T-helper 1 cell treated with Interleukin-12 subunit alpha and Interleukin-12 subunit beta and Interleukin-4 antibody, amounts not matched to agents 30 μg/mL and 1 μg/mL, for 36 hours (primary cell): ENCODE measurements around the gene CCDC110.
"Not testable (repeated sequence)": the region's sequence is repeated elsewhere in the genome, so short reads cannot be mapped to it uniquely, and the experiment has no call there.

Experiments
- H3K27ac Mint-ChIP-seq: one replicate; pipeline ENCODE4 v1.8.0; 2021; ENCODE audit warnings: mild to moderate bottlenecking, mixed read lengths
- H3K27me3 Mint-ChIP-seq: one replicate; pipeline ENCODE4 v1.8.0; 2021; ENCODE audit warnings: low read depth, mixed read lengths
- H3K36me3 Mint-ChIP-seq: one replicate; pipeline ENCODE4 v1.8.0; 2021; ENCODE audit warnings: low read depth, mixed read lengths
- H3K4me1 Mint-ChIP-seq: one replicate; pipeline ENCODE4 v1.8.0; 2021; ENCODE audit warnings: low read depth, mixed read lengths
- H3K4me3 Mint-ChIP-seq: one replicate; pipeline ENCODE4 v1.8.0; 2021; ENCODE audit warnings: mild to moderate bottlenecking, moderate library complexity, mixed read lengths
- H3K9me3 Mint-ChIP-seq: one replicate; pipeline ENCODE4 v1.8.0; 2021; ENCODE audit warnings: mixed read lengths

Gene CCDC110

DNA sequence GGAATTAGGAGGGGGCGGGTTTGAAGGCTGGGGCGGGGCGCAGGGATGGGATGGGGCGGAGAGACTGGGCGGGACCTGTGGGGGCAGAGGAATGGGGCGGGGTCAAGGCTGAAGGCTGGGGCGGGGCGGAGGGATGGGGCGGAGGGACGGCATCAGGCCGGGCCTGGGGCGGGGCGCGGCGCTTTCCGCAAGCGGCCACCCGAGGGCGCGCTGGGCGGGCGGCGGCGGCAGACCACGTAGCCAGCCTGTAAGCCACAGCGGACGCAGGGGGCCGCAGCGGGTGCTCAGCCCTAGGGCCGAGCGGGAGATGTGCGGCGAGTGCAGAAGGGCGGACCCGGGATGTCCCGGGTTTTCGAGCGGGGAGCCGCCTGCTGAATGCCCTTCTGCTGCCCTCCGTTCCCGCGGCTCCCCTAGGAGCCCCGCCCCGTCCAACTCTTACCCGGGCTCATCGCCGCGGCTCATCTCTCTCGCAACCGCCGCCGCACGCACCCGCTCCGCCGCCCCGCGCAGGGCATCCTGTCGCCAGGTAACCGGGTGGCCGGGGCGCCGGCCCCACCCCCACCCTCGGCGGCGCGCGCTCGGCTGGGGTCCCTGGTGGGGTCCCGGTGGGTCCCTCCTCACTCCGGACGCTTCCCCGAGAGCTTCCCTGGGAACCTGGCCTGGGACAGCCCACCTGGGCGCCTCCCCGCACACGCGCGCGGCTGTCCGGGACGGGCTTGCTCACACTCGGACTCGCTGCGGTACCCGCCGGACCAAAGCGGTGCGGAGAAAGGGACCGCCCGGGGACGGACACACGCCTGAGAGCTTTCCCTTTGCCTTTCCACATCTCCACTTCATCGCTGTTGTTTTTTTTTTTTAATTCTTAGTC is at the start of gene CCDC110:
Gene CCDC110, minus strand, starts transcription at position 499 of the 868 bp plus-strand sequence. Its CDS starts 50 bp downstream, at position 449.
- peak within 1 kb of the TSS; percentile 92 for H3K4me3 Mint-ChIP-seq
- H3K27me3 Mint-ChIP-seq: peaks cover 60% of the 10 kb centered on the region
- H3K4me1 Mint-ChIP-seq: peaks cover 10% of the 10 kb centered on the region
- no peak within 1 kb of the TSS for H3K27ac Mint-ChIP-seq
- H3K9me3 Mint-ChIP-seq: no peaks in the 10 kb centered on the region
- H3K36me3 Mint-ChIP-seq: no peaks in the 10 kb centered on the region

DNA sequence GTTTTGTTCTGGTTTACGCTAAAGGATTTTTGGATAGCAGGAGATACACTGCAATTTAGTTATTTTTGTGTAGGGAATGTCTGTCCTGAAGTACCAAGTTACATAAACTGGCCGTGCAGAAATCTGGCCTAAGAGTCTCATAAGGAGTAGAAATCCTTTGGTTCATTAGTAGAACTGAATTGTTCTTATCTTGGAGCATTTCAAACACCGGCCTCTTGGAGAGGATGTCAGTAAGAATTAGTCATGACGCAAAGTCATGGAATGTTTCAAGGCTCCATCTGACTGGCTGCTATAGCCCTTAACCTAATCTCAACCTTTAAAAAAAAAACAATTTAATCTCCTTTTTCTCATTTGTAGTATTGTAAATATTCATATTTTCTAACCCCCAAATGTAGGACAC is 48.6 kb upstream of the CCDC110 start:
- no peaks in the 10 kb centered on the region for H3K4me1 Mint-ChIP-seq
- H3K4me3 Mint-ChIP-seq: no peak overlapping the region
- H3K27me3 Mint-ChIP-seq: peaks cover 48% of the 10 kb centered on the region
- no peaks in the 10 kb centered on the region for H3K9me3 Mint-ChIP-seq
- H3K27ac Mint-ChIP-seq: no peak overlapping the region
- no peaks in the 10 kb centered on the region for H3K36me3 Mint-ChIP-seq

DNA sequence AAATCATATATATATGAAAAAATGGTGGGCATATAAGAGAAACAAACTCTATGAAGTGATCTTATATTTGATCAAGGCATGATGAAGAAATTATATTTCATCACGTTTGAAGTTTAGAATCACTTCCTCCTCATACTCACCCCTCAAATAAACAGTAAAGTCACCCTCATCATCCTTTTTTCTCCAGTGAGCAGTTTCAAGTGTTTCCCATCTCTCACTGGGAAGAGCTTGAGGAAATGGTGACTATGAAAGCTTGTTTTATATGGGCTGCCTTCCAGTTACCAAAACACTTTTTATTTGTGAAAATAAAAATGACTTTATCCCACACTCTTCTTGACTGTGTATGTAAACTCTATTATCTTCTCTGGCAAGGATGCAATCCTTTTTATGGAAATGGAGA is 47.0 kb upstream of the CCDC110 start:
- H3K27ac Mint-ChIP-seq: no peak overlapping the region
- H3K36me3 Mint-ChIP-seq: no peaks in the 10 kb centered on the region
- no peaks in the 10 kb centered on the region for H3K9me3 Mint-ChIP-seq
- H3K27me3 Mint-ChIP-seq: peaks cover 56% of the 10 kb centered on the region
- H3K4me3 Mint-ChIP-seq: no peak overlapping the region
- peaks cover 4% of the 10 kb centered on the region for H3K4me1 Mint-ChIP-seq

DNA sequence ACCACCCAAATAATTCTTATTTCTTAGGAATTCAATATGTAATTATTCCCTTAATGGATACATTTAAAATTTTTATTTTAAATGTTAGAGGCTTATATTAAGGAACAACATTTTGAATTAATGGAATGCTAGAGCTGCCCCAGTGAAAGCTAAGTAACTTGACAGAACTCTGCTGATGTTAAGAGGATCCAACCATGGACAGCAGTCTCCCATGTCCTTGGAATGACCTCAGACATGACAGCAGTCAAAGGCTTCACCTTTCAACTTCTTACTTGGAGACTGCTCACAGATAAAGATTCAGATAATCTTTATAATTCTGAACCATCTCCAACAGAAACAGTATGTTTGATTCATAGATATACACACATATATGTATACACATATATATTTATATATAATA is 46.5 kb upstream of the CCDC110 start:
- H3K27me3 Mint-ChIP-seq: peaks cover 60% of the 10 kb centered on the region
- no peaks in the 10 kb centered on the region for H3K36me3 Mint-ChIP-seq
- no peak overlapping the region for H3K27ac Mint-ChIP-seq
- H3K4me3 Mint-ChIP-seq: no peak overlapping the region
- H3K9me3 Mint-ChIP-seq: no peaks in the 10 kb centered on the region
- peaks cover 6% of the 10 kb centered on the region for H3K4me1 Mint-ChIP-seq

DNA sequence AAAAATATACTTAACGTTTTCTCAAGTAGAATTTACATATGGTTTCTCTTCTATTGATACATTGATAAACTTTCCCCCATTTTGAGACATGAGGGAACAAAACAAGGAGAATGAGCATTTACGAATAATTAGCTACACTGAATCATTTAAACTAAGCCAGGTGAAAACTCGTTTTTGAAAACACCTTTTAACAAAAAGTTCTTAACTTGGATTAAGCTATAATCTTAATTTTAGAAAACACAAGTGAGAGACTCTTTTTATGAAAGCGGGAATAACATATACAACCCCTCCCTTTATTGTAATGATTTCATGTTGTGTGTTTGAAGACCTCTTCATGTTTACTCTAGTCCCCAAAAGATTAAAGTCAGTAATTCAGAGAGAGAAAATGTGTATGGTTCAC is 43.7 kb upstream of the CCDC110 start:
- no peak overlapping the region for H3K27ac Mint-ChIP-seq

DNA sequence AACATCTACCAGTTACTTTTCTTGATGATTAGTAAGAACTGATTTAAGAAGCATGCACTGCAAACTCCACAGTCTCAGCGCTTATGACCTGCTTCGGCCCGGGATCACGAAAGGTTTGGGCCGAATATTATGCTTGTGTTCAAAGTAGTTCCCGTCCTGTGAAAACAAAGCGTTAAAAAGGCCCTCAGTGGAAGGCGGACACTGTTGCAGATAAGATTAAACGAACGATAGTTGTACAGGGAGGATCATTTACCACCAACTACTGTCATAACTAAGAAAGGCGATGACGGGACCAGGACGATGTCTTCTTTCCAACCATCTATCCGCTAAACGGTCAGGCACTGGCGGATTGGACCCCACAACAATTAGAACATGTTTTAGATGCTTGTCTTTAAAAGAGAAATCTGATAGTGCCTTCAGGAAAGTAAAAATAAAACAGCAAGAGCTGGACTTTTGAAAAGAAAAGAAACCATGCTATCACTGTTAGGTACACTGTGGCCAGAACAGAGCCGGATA is 42.7 kb upstream of the CCDC110 start:
- Mint-ChIP-seq H3K4me3 (no peak overlapping the region), H3K27ac (no peak overlapping the region), H3K4me1 (peaks cover 9% of the 10 kb centered on the region), H3K9me3 (no peaks in the 10 kb centered on the region), H3K36me3 (no peaks in the 10 kb centered on the region), H3K27me3 (peaks cover 72% of the 10 kb centered on the region)

More for the DNA sequence above, 43.7 kb upstream of the CCDC110 start:
- Mint-ChIP-seq H3K4me3 (no peak overlapping the region), H3K9me3 (no peaks in the 10 kb centered on the region), H3K4me1 (peaks cover 9% of the 10 kb centered on the region), H3K27me3 (peaks cover 65% of the 10 kb centered on the region), H3K36me3 (no peaks in the 10 kb centered on the region)

DNA sequence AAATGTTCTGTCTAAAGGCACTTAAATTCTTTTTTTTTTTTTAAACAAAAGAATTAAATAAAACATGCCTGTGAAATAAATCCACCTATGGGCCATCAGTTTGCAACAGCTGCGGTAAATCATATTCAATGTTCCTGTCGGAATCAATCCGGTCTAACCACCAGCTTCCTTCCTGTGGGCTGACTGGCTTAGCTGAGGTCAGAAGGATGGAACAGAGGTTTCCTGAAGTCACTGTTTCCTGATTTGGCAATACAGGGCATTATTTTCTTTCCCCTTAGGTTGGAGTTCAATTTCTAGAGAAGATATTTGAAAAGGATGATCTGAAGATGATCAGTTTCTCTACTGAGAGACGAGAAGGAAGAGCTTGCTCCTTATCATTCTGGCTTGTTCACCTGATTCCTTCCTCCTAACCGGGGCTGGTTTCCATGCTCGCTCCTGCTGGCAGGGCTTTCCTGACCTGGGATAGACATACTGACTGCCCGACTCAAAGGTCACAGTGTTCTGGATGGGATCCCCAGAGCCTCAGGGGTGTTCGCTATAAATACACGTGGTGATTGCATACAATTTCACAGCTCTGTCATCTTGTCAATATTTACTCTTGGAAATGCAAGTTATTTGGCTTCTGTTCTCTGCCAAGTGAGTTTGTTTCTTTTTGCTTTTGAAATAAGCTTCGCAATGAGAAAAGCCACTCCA is 42.1 kb upstream of the CCDC110 start:
- H3K9me3 Mint-ChIP-seq: no peaks in the 10 kb centered on the region
- H3K36me3 Mint-ChIP-seq: no peaks in the 10 kb centered on the region
- H3K27me3 Mint-ChIP-seq: peaks cover 71% of the 10 kb centered on the region
- no peak overlapping the region for H3K4me3 Mint-ChIP-seq
- peak overlapping the region; percentile 6 for H3K27ac Mint-ChIP-seq
- H3K4me1 Mint-ChIP-seq: peaks cover 9% of the 10 kb centered on the region

DNA sequence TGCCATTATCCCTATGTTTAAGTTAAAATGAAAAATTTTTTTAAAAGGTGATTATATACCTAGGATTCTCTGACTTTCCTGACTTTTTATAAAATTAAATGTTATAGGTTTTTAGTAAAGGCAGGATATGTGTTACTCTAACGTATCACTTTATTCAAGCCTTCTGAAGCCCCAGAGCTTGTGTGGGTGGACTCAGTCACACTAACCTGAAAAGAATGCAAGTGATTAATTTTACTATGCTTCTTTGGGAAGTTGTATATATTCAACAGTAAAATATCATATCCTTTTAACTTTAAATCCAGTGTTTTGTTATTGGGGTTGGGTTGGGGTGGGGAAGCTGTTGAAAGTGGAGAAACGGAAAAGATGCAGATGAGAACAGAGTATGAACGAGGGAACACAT is 41.0 kb upstream of the CCDC110 start:
- Mint-ChIP-seq H3K27ac (no peak overlapping the region), H3K4me3 (no peak overlapping the region), H3K36me3 (no peaks in the 10 kb centered on the region), H3K9me3 (no peaks in the 10 kb centered on the region), H3K27me3 (peaks cover 73% of the 10 kb centered on the region), H3K4me1 (peaks cover 9% of the 10 kb centered on the region)

DNA sequence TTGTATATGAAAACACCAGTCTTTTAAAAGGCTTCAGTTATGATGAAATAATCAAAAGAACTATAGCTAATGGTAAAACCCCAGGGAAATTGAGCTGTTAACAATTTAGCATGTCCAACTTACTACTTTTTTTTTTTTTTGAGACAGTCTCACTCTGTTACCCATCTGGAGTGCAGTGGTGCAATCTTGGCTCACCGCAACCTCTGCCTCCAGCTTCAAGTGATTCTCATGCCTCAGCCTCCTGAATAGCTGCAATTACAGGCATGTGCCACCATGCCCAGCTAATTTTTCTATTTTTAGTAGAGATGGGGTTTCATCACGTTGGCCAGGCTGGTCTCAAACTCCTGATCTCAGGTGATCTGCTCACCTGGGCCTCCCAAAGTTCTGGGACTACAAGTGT is 39.7 kb upstream of the CCDC110 start:
- H3K27me3 Mint-ChIP-seq: peaks cover 72% of the 10 kb centered on the region
- not testable (repeated sequence) for H3K36me3 Mint-ChIP-seq, H3K4me3 Mint-ChIP-seq, H3K4me1 Mint-ChIP-seq, H3K27ac Mint-ChIP-seq, H3K9me3 Mint-ChIP-seq

DNA sequence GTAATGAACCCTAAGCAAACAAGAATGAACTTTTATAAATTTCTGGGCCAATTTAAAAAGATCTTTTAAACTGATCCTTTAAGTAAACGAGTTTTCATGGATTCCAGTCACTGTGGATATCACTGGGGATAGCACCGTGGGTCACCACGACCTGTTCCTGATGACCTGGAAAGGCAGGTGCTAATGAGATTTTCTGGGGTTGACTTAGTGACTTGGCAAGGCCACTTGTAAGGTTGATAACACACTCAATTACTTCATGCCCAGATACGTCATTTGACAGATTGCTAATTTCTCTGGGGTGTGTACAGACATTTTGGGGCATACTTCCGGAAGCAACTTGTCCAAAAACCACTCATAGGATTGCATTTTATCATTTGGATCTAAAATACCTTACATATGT is 39.3 kb upstream of the CCDC110 start:
- Mint-ChIP-seq H3K36me3 (no peaks in the 10 kb centered on the region), H3K4me3 (no peak overlapping the region), H3K9me3 (no peaks in the 10 kb centered on the region), H3K27ac (no peak overlapping the region), H3K27me3 (peaks cover 72% of the 10 kb centered on the region), H3K4me1 (peaks cover 9% of the 10 kb centered on the region)

DNA sequence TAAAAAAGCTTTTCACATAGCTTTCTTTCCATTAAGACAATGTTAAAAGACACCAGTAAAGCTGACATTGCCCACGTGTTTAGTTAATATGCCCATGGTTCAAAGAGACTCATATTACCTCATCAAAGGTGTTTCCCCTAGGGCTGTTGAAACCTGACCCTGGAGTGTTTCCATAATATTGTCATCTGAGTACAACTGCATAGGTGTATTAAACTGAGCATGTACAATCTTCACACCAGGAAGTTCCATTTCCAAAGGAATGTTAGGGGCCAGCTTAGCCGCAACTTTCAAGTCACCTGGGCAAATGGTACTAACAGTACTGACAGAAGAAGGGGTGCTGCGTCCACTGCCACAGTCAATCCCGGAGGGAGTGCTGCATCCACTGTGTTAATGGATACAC is 36.6 kb upstream of the CCDC110 start:
- Mint-ChIP-seq H3K27ac (no peak overlapping the region), H3K4me3 (no peak overlapping the region), H3K27me3 (peaks cover 49% of the 10 kb centered on the region), H3K36me3 (no peaks in the 10 kb centered on the region), H3K4me1 (peaks cover 5% of the 10 kb centered on the region), H3K9me3 (no peaks in the 10 kb centered on the region)

DNA sequence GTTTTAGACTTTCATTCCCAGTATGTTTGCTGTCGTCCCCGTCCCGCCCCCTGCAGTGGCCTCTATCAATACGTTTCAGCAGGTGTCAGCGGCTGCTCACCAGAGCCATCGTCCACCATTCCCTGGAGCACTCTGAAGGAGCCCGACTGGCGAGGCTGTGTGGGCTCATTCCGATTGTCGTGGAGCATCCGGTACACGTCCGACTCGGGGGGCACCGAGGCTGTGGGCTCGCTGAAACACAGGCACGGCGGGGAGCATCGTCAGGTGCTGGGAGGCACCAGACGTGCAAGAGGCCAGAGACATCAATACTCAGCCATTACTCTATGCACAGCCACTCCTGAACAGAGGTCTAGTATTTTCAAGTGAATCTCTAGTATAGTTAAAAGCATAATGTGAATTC is 34.9 kb upstream of the CCDC110 start:
- peaks cover 33% of the 10 kb centered on the region for H3K27me3 Mint-ChIP-seq
- H3K9me3 Mint-ChIP-seq: no peaks in the 10 kb centered on the region
- H3K36me3 Mint-ChIP-seq: no peaks in the 10 kb centered on the region
- H3K4me1 Mint-ChIP-seq: no peaks in the 10 kb centered on the region
- no peak overlapping the region for H3K4me3 Mint-ChIP-seq
- H3K27ac Mint-ChIP-seq: no peak overlapping the region

DNA sequence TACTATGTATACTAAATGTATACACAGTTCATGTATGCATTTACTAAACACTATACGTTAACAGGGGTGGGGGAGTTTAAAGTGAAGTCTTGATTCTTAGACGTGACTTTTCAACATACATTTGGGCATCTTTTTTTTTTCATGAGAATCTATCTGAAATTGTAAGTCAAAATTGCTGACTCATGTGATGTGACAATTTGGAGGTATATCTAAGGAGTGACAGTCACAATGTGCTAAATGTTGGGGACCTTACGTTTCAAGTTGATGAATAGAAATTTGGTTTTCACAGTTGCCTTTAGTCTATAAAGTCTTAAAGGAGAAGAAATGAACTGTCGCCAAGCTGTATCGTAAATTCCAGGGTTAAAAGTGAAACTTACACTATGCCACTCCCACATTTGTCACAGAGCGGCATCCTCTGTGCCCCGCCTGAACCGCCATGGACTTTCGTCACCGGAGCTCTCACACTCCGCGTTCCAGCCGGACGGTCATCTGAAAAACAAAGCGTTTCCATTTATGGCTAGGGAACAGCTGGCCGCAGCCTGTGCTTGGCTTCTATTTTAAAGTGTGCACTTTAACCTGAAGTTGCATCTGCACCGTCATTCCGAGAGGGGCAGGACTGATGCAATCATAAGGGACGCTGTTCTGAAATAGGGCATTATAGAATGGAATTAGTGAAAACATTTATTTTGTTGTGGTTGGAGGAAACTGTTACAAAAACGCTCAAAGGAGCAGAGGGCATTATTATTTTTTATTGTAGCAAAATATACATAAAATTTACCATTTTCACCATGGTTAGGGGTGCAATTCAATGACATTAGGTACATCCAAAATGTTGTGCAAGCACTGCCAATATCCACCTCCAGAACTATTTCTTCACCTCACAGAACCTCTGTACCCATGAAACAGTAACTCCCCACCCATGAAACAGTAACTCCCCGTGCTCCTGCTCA is 32.8 kb upstream of the CCDC110 start:
- no peak overlapping the region for H3K27ac Mint-ChIP-seq
- peaks cover 22% of the 10 kb centered on the region for H3K27me3 Mint-ChIP-seq
- H3K4me3 Mint-ChIP-seq: no peak overlapping the region
- H3K36me3 Mint-ChIP-seq: no peaks in the 10 kb centered on the region
- no peaks in the 10 kb centered on the region for H3K9me3 Mint-ChIP-seq
- H3K4me1 Mint-ChIP-seq: no peaks in the 10 kb centered on the region

DNA sequence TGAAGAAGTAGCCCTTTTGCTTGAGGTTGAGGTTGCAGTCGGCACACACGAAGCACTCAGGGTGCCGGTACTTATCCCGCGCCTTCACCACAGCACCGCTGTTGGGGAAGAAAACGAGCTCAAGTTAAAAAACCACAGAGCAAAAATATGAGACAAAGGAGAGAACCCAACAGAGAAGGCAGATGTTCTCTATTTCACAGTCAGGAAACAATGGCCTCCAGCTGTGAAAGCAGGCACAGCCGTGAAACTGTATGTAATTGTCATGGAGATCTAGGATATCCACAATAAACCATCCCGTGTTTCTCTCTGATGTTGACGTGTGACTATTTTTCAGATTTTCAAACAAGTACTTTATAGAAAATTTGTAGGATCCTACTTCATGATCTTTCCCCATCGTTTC is 30.9 kb upstream of the CCDC110 start:
- Mint-ChIP-seq H3K36me3 (no peaks in the 10 kb centered on the region), H3K9me3 (no peaks in the 10 kb centered on the region), H3K4me1 (no peaks in the 10 kb centered on the region), H3K27me3 (peaks cover 14% of the 10 kb centered on the region), H3K4me3 (no peak overlapping the region), H3K27ac (no peak overlapping the region)
